OCI-LY1 (cell line): ENCODE measurements around the gene SDR42E2.

Experiments used
- H2AFZ ChIP-seq: fragments of 200-600 bp; sonication (generic), shearing (Covaris generic); 2 replicates; pipeline ENCODE4 v1.6.0; 2014; ENCODE audit warnings: antibody characterized with exemption, mild to moderate bottlenecking, low read length
- H3F3A ChIP-seq: fragments of 200-600 bp; sonication (generic), shearing (Covaris generic); 2 replicates; pipeline ENCODE4 v1.6.0; 2014; ENCODE audit warnings: mild to moderate bottlenecking, antibody characterized with exemption, low read length, moderate library complexity; ENCODE audit not compliant: insufficient read depth
- H3K27ac ChIP-seq: fragments of 200-600 bp; sonication (generic); 2 replicates; pipeline ENCODE4 v1.5.1; 2014; ENCODE audit warnings: low read length, mixed run types, mild to moderate bottlenecking, low read depth; ENCODE audit not compliant: poor library complexity, severe bottlenecking
- H3K27me3 ChIP-seq: fragments of 200-600 bp; sonication (generic); 2 replicates; pipeline ENCODE4 v1.6.0; 2014; ENCODE audit warnings: antibody characterized with exemption, mild to moderate bottlenecking, low read length, moderate library complexity; ENCODE audit not compliant: insufficient read depth
- H3K36me3 ChIP-seq: fragments of 200-600 bp; sonication (generic); 2 replicates; pipeline ENCODE4 v1.6.1; 2014; ENCODE audit warnings: mild to moderate bottlenecking, antibody characterized with exemption, low read length, moderate library complexity, mixed read lengths; ENCODE audit not compliant: insufficient read depth
- H3K4me1 ChIP-seq: fragments of 200-600 bp; sonication (generic); 2 replicates; pipeline ENCODE4 v1.5.1; 2014; ENCODE audit warnings: mild to moderate bottlenecking, low read length, moderate library complexity; ENCODE audit not compliant: insufficient read depth, severe bottlenecking
- H3K4me2 ChIP-seq: fragments of 200-600 bp; sonication (generic), shearing (Covaris generic); 2 replicates; pipeline ENCODE4 v1.6.1; 2014; ENCODE audit warnings: low read length
- H3K4me3 ChIP-seq: fragments of 200-600 bp; sonication (generic); 2 replicates; pipeline ENCODE4 v1.5.1; 2014; ENCODE audit warnings: low read length, low read depth, mild to moderate bottlenecking, mixed read lengths; ENCODE audit not compliant: poor library complexity, severe bottlenecking
- H3K79me2 ChIP-seq: fragments of 200-600 bp; shearing (Covaris generic); 2 replicates; pipeline ENCODE4 v1.6.1; 2016; ENCODE audit warnings: mixed run types, low read length, mixed read lengths; ENCODE audit not compliant: insufficient read depth
- H3K9ac ChIP-seq: fragments of 200-600 bp; sonication (generic), shearing (Covaris generic); 2 replicates; pipeline ENCODE4 v1.6.1; 2014; ENCODE audit warnings: mild to moderate bottlenecking, low read length, mixed read lengths
- H3K9me2 ChIP-seq: fragments of 200-600 bp; sonication (generic), shearing (Covaris generic); 2 replicates; pipeline ENCODE4 v1.6.1; 2014; ENCODE audit warnings: low read depth, mild to moderate bottlenecking, low read length, mixed read lengths
- H3K9me3 ChIP-seq: fragments of 200-600 bp; shearing (Covaris generic); 2 replicates; pipeline ENCODE4 v1.6.1; 2014; ENCODE audit warnings: low read length, mixed read lengths
- H4K20me1 ChIP-seq: fragments of 200-600 bp; sonication (generic), shearing (Covaris generic); 2 replicates; pipeline ENCODE4 v1.6.0; 2016; ENCODE audit warnings: mild to moderate bottlenecking, low read length; ENCODE audit not compliant: insufficient read depth
- EZH2 ChIP-seq: fragments of 200-600 bp; sonication (generic), shearing (Covaris generic); IDR thresholded peaks from 2 replicates; pipeline ENCODE4 v1.8.0; 2017; ENCODE audit warnings: borderline replicate concordance, mixed run types, mild to moderate bottlenecking, antibody characterized with exemption, low read length, moderate library complexity, mixed read lengths
- TF ChIP-seq, protein P1 (sequence below): fragments of 200-600 bp; sonication (generic), shearing (Covaris generic); IDR thresholded peaks from 2 replicates; pipeline ENCODE4 v1.5.1; 2017; ENCODE audit warnings: mild to moderate bottlenecking, antibody characterized with exemption, low read length, moderate library complexity, mixed read lengths

Gene SDR42E2

DNA sequence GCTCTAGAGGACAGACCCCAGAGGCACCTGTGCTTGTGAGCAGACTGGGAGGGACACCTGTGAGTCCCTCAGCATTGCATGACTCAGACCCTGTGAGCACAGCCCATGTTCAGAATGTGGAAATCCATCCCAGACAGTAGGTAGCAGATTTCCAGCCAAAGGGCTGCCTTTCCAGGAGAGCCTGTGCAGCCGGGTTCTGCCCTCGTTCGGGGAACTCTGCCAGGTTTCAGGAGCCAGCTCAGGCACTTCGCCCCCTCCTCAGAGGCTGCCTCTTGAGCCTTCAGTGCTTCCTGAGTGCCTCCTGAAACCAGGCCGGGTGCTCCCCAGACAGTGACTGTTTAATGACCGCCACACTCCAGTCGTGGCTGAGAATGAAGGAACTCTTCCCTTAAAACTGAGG, 23.3 kb upstream of the SDR42E2 start:
- H3K9me2 ChIP-seq, result no peaks in the 10 kb centered on the region

DNA sequence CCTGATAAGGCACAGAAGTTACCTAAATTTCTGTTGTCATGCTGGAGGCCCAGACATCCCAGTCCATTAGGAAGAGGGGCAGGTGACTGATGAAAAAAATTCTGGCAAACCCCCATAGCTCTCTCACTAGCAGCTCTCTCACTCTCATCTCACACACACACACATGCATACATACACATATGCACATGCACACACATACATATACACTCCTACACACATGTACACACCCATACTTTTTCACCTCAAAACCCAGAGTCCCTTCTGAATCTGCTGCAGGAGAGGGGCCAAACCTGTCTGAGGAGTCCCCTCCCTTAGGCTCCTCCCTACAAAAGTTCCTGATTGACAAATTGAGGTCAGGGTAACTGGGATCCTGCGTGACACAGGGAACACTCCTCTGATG, 22.6 kb upstream of the SDR42E2 start:
- Histone ChIP-seq H3K27me3 (peaks cover 21% of the 10 kb centered on the region; the same call in 1 of the 2 replicates), H2AFZ (no peak overlapping the region), H3K9me3 (no peaks in the 10 kb centered on the region), H3K36me3 (no peaks in the 10 kb centered on the region), H3K4me2 (no peak overlapping the region), H3K9ac (no peak overlapping the region), H3K4me1 (no peaks in the 10 kb centered on the region), H3K4me3 (no peak overlapping the region), H4K20me1 (no peaks in the 10 kb centered on the region), H3K27ac (no peak overlapping the region), H3F3A (no peaks in the 10 kb centered on the region), H3K79me2 (no peaks in the 10 kb centered on the region), H3K9me2 (no peaks in the 10 kb centered on the region)
- TF ChIP-seq, protein P1, sequence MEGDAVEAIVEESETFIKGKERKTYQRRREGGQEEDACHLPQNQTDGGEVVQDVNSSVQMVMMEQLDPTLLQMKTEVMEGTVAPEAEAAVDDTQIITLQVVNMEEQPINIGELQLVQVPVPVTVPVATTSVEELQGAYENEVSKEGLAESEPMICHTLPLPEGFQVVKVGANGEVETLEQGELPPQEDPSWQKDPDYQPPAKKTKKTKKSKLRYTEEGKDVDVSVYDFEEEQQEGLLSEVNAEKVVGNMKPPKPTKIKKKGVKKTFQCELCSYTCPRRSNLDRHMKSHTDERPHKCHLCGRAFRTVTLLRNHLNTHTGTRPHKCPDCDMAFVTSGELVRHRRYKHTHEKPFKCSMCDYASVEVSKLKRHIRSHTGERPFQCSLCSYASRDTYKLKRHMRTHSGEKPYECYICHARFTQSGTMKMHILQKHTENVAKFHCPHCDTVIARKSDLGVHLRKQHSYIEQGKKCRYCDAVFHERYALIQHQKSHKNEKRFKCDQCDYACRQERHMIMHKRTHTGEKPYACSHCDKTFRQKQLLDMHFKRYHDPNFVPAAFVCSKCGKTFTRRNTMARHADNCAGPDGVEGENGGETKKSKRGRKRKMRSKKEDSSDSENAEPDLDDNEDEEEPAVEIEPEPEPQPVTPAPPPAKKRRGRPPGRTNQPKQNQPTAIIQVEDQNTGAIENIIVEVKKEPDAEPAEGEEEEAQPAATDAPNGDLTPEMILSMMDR, result no peak
- no peak for TF ChIP-seq EZH2

More for the DNA sequence above, 23.3 kb upstream of the SDR42E2 start:
- TF ChIP-seq, protein P1, result no peak
- TF ChIP-seq EZH2, result no peak
- H3K4me1 ChIP-seq, result no peaks in the 10 kb centered on the region
- H3F3A ChIP-seq, result no peaks in the 10 kb centered on the region
- no peak overlapping the region for H3K27ac ChIP-seq
- H3K36me3 ChIP-seq, result no peaks in the 10 kb centered on the region
- no peaks in the 10 kb centered on the region for H3K9me3 ChIP-seq
- peaks cover 21% of the 10 kb centered on the region; the same call in 1 of the 2 replicates for H3K27me3 ChIP-seq
- no peak overlapping the region for H3K4me2 ChIP-seq
- H4K20me1 ChIP-seq, result no peaks in the 10 kb centered on the region
- H2AFZ ChIP-seq, result no peak overlapping the region
- H3K4me3 ChIP-seq, result no peak overlapping the region
- H3K79me2 ChIP-seq, result no peaks in the 10 kb centered on the region
- no peak overlapping the region for H3K9ac ChIP-seq

DNA sequence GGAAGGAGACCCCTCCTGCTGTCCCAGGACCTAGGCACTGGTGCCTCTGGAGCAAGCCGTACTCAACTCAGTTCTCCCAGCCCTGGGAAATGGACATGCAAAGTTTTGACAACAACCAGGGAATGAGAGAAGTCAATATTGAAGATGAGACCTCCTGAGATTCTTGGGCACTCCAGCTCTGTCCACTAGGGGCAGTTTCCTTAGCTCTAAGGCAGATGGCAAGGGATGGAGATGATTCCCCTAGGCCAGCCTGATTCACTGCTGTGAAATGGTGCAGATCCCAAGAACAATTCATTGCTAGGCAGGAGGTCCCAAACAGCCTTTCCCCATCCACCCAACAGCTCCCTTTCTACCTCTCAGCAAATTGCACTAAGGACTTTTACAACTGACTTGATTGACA, 20.5 kb upstream of the SDR42E2 start:
- H3K36me3 ChIP-seq, result no peaks in the 10 kb centered on the region
- no peak overlapping the region for H2AFZ ChIP-seq
- no peaks in the 10 kb centered on the region for H3K9me3 ChIP-seq
- H3K4me1 ChIP-seq, result no peaks in the 10 kb centered on the region
- no peaks in the 10 kb centered on the region for H3F3A ChIP-seq
- H3K4me2 ChIP-seq, result no peak overlapping the region
- no peaks in the 10 kb centered on the region for H4K20me1 ChIP-seq
- TF ChIP-seq EZH2, result no peak
- TF ChIP-seq, protein P1, result peak; percentile 38; the same call in 1 of the 2 replicates
- no peak overlapping the region for H3K27ac ChIP-seq
- no peak overlapping the region for H3K4me3 ChIP-seq
- peaks cover 14% of the 10 kb centered on the region; the same call in 1 of the 2 replicates for H3K27me3 ChIP-seq
- H3K79me2 ChIP-seq, result no peaks in the 10 kb centered on the region
- no peaks in the 10 kb centered on the region for H3K9me2 ChIP-seq
- H3K9ac ChIP-seq, result no peak overlapping the region
